Spinal cord (tissue), 10 donors: ENCODE data around the gene MAS1. TPM values are rescaled to one million over a fixed set of nuclear protein-coding genes. Genes with fewer than 3 reads are reported as not detected.

ENCODE experiments used
- DNase-seq, 6 donors: peaks; one replicate each; pipeline versions ENCODE4 v3.0.0 to v3.0.0-alpha.2; 2013 to 2015; ENCODE audit warnings: low spot score in 6 of 6, low read depth in 4 of 6
- H3K27ac ChIP-seq: one replicate; pipeline ENCODE4 v1.5.1; 2013; ENCODE audit warnings: low read depth, low read length, control low read depth
- H3K27me3 ChIP-seq: one replicate; pipeline ENCODE4 v1.6.1; 2013; ENCODE audit warnings: low read length; ENCODE audit not compliant: control insufficient read depth, insufficient read depth
- H3K36me3 ChIP-seq: one replicate; pipeline ENCODE4 v1.6.1; 2013; ENCODE audit warnings: low read length; ENCODE audit not compliant: control insufficient read depth, insufficient read depth
- H3K4me1 ChIP-seq: one replicate; pipeline ENCODE4 v1.6.1; 2013; ENCODE audit warnings: low read length; ENCODE audit not compliant: control insufficient read depth, insufficient read depth
- H3K4me3 ChIP-seq: one replicate; pipeline ENCODE4 v1.5.1; 2013; ENCODE audit warnings: low read depth, low read length, control low read depth
- H3K9me3 ChIP-seq: one replicate; pipeline ENCODE4 v1.6.1; 2013; ENCODE audit warnings: low read length; ENCODE audit not compliant: control insufficient read depth, insufficient read depth
- WGBS: methylation state at CpG from one replicate; pipeline ENCODE4 v1.1.5; 2013; ENCODE audit warnings: missing lambda C conversion rate; ENCODE audit not compliant: insufficient coverage; 5-methylcytosine and 5-hydroxymethylcytosine counted together
- polyA plus RNA-seq, 2 donors: library from polyadenylated mRNA; unstranded; fragments of 120-200 nt; gene quantifications; one replicate each; pipeline ENCODE4 v1.2.1, GENCODE V29; 2013; ENCODE audit not compliant: insufficient read length in 2 of 2
- total RNA-seq, 2 donors: library from RNA; depleted of rRNA in 1 of 2; stranded (reverse); fragments of 120-200 nt in 1 of 2; fragments of >200 nt in 1 of 2; gene quantifications; one replicate each; pipeline versions ENCODE4 v1.2.3 to v1.2.4, GENCODE V29; 2013 to 2014
- donor health status: healthy.

Gene MAS1
- total and polyA plus RNA-seq, 4 donors: 0.03 to 0.10 (median 0.05) TPM

GRCh38 chr6:159877256-159877808 lies 13.5 kb upstream of the MAS1 start:
- H3K36me3 ChIP-seq: no peaks in the 10 kb centered on the region
- peaks cover 10% of the 10 kb centered on the region for H3K4me1 ChIP-seq
- H3K27me3 ChIP-seq: no peaks in the 10 kb centered on the region
- H3K9me3 ChIP-seq: no peaks in the 10 kb centered on the region
- no peak for DNase-seq
- H3K4me3 ChIP-seq: no peak overlapping the region
- 88% methylated on average over 3 of the region's 5 CpGs for WGBS
- no peak overlapping the region for H3K27ac ChIP-seq

DNA sequence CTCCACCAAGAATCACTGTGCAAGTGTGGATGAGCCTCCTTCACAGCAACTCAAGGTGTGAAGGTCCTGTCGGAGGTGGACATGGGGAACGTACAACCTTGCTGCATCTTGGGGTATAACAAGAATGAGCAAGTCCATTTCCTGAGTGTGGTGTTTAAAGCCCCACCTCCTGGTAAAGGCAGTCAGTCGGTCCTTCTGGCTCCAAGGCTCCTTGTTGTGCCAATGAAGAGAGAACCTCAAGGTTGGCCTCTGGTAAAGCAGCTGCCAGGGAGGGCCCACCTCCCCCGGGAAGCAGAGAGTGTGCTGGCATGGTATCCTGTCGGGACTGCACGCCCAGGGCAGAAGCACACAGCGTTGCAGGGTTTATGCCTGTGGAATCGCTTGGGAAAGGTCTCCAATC lies 12.4 kb upstream of the MAS1 start:
- Histone ChIP-seq H3K27ac (no peak overlapping the region), H3K4me1 (peaks cover 10% of the 10 kb centered on the region), H3K4me3 (no peak overlapping the region), H3K27me3 (no peaks in the 10 kb centered on the region), H3K9me3 (no peaks in the 10 kb centered on the region), H3K36me3 (no peaks in the 10 kb centered on the region)
- 95% methylated on average over 5 of the region's 8 CpGs for WGBS
- no peak for DNase-seq

GRCh38 chr6:159879856-159880255 lies 10.9 kb upstream of the MAS1 start:
- Histone ChIP-seq H3K4me1 (peaks cover 2% of the 10 kb centered on the region), H3K36me3 (no peaks in the 10 kb centered on the region), H3K27ac (no peak overlapping the region), H3K9me3 (no peaks in the 10 kb centered on the region), H3K27me3 (no peaks in the 10 kb centered on the region), H3K4me3 (no peak overlapping the region)
- DNase-seq: no peak
- WGBS: 94% methylated on average over 10 of the region's 11 CpGs

- Histone ChIP-seq H3K27ac (no peak overlapping the region), H3K4me1 (no peaks in the 10 kb centered on the region), H3K27me3 (no peaks in the 10 kb centered on the region), H3K9me3 (no peaks in the 10 kb centered on the region), H3K4me3 (no peak overlapping the region), H3K36me3 (no peaks in the 10 kb centered on the region)
- DNase-seq: peak in 3 of 6 donors; percentile 10 to 88 (median 41)
- WGBS: 80% methylated on average over 1 of the region's 6 CpGs
These were observed 10.3 kb upstream of the MAS1 start for GRCh38 chr6:159880412-159880975.

GRCh38 chr6:159884720-159885119 lies 6.1 kb upstream of the MAS1 start:
- Histone ChIP-seq H3K36me3 (no peaks in the 10 kb centered on the region), H3K27me3 (peaks cover 2% of the 10 kb centered on the region), H3K9me3 (no peaks in the 10 kb centered on the region), H3K4me1 (no peaks in the 10 kb centered on the region), H3K27ac (no peak overlapping the region), H3K4me3 (no peak overlapping the region)
- DNase-seq: no peak
- WGBS: 100% methylated on average over 1 of the region's 4 CpGs

GRCh38 chr6:159886270-159886669 lies 4.5 kb upstream of the MAS1 start:
- 100% methylated on average over 2 of the region's 3 CpGs for whole genome bisulfite sequencing
- no peaks in the 10 kb centered on the region for H3K9me3 ChIP-seq
- no peak overlapping the region for H3K27ac ChIP-seq
- H3K4me1 ChIP-seq: no peaks in the 10 kb centered on the region
- H3K27me3 ChIP-seq: peaks cover 2% of the 10 kb centered on the region
- DNase-seq: no peak
- H3K4me3 ChIP-seq: no peak overlapping the region
- no peaks in the 10 kb centered on the region for H3K36me3 ChIP-seq

DNA sequence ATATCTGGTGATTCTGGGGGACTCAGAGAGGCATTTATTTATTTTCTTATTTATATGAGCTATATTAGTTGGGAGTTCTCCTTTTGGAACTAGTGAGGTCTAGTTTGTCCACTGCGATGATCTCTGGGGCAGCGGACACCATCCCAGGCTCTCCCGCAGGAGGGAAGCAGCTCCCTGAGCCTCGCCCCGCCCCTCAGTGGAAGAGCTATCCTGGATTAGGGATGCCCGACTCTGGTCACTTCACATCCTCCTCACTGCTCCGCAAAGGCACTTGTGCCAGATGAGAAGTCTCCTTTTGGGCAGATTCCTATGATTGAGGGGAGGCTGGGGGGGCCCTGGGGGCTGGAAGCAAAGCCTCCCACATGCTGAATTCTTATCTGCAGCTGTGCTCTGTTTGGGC lies 3.6 kb upstream of the MAS1 start:
- Histone ChIP-seq H3K27ac (no peak overlapping the region), H3K4me3 (no peak overlapping the region), H3K9me3 (no peaks in the 10 kb centered on the region), H3K27me3 (peaks cover 2% of the 10 kb centered on the region), H3K4me1 (no peaks in the 10 kb centered on the region), H3K36me3 (no peaks in the 10 kb centered on the region)
- 93% methylated on average over 3 of the region's 7 CpGs for WGBS
- DNase-seq: no peak

DNA sequence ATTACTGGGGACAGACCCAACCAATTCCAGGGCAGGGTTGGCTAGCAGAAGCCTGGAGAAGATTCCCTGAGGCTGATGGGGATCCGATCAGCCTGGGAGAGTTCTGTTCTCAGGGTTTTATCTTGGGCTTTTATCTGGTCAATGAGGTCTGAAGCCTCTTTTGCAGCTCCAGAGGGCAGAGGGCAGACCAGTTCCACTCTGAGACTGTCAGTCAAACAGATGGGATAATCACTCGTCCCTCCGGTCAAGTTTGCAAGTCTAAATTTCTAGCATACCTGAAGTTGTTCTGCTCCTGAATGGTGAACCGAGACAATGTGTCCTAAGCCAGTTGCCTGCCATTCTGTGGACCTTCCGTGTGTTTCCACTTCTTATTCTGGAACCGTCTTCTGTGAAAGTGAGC lies 3.0 kb upstream of the MAS1 start:
- Histone ChIP-seq H3K9me3 (no peaks in the 10 kb centered on the region), H3K27me3 (peaks cover 2% of the 10 kb centered on the region), H3K4me1 (no peaks in the 10 kb centered on the region), H3K4me3 (no peak overlapping the region), H3K27ac (no peak overlapping the region), H3K36me3 (no peaks in the 10 kb centered on the region)
- WGBS: 93% methylated on average over 6 of the region's 6 CpGs
- no peak for DNase-seq

GRCh38 chr6:159890201-159890600 lies 587 bp upstream of the MAS1 start:
- Histone ChIP-seq H3K4me1 (no peaks in the 10 kb centered on the region), H3K27me3 (peaks cover 2% of the 10 kb centered on the region)
- WGBS: 96% methylated on average over 4 of the region's 7 CpGs

GRCh38 chr6:159892053-159892452 lies 1.3 kb downstream of the MAS1 start:
- peak in 1 of 6 donors; percentile 19 for DNase-seq
- WGBS: 57% methylated on average over 3 of the region's 4 CpGs
- Histone ChIP-seq H3K9me3 (no peaks in the 10 kb centered on the region), H3K4me1 (no peaks in the 10 kb centered on the region), H3K27me3 (peaks cover 2% of the 10 kb centered on the region), H3K27ac (no peak overlapping the region), H3K36me3 (no peaks in the 10 kb centered on the region), H3K4me3 (no peak overlapping the region)

More at GRCh38 chr6:159890201-159890600, 587 bp upstream of the MAS1 start:
- no peaks in the 10 kb centered on the region for H3K9me3 ChIP-seq
- H3K4me3 ChIP-seq: no peak overlapping the region
- DNase-seq: no peak
- no peaks in the 10 kb centered on the region for H3K36me3 ChIP-seq
- H3K27ac ChIP-seq: no peak overlapping the region
